ENCODE data around the gene MED27.

Gene MED27

DNA sequence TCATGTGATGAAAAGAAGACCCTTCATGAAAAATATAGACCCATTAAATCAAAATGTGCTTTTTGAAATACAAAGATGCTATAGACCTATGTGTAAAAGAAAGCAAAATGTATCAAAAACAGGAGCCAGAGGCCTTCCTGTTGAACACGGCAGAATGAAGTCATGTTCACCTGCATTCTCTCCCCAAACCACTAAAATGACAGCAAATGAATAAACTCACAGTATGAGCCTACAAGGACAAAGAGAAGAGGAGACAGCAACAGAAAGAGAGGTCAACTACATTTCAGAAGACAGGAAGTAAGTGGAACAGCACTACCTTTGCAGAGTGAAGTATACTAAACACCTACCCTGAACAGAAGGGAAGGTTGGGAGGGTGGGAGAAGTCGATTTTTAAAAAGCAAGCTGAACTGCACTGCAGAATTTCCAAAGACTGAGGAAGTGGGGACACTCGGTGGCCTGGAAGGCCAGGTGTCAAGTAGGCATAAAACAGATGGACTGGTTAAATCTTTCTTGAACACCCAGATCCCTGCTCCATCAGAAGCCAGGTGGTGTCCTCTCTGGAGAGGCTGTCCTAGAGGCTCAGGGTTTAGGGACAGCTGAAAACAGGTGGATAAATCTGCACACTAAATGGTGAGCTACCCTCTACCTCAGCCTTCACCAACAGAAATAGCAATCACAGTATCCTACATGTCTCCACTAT, 48.9 kb downstream of the MED27 start:
- H3K4me3 ChIP-seq (replicated peaks in 1 of 2; ENCODE audit: low read depth in 2 of 2, low read length in 2 of 2) = no peak overlapping the region
- TF ChIP-seq, protein P1, sequence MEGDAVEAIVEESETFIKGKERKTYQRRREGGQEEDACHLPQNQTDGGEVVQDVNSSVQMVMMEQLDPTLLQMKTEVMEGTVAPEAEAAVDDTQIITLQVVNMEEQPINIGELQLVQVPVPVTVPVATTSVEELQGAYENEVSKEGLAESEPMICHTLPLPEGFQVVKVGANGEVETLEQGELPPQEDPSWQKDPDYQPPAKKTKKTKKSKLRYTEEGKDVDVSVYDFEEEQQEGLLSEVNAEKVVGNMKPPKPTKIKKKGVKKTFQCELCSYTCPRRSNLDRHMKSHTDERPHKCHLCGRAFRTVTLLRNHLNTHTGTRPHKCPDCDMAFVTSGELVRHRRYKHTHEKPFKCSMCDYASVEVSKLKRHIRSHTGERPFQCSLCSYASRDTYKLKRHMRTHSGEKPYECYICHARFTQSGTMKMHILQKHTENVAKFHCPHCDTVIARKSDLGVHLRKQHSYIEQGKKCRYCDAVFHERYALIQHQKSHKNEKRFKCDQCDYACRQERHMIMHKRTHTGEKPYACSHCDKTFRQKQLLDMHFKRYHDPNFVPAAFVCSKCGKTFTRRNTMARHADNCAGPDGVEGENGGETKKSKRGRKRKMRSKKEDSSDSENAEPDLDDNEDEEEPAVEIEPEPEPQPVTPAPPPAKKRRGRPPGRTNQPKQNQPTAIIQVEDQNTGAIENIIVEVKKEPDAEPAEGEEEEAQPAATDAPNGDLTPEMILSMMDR (IDR thresholded peaks at IDR 0.05; ENCODE audit: low read depth, low read length) = no peak
- DNase-seq (ENCODE audit: low read depth in 2 of 2) = no peak

DNA sequence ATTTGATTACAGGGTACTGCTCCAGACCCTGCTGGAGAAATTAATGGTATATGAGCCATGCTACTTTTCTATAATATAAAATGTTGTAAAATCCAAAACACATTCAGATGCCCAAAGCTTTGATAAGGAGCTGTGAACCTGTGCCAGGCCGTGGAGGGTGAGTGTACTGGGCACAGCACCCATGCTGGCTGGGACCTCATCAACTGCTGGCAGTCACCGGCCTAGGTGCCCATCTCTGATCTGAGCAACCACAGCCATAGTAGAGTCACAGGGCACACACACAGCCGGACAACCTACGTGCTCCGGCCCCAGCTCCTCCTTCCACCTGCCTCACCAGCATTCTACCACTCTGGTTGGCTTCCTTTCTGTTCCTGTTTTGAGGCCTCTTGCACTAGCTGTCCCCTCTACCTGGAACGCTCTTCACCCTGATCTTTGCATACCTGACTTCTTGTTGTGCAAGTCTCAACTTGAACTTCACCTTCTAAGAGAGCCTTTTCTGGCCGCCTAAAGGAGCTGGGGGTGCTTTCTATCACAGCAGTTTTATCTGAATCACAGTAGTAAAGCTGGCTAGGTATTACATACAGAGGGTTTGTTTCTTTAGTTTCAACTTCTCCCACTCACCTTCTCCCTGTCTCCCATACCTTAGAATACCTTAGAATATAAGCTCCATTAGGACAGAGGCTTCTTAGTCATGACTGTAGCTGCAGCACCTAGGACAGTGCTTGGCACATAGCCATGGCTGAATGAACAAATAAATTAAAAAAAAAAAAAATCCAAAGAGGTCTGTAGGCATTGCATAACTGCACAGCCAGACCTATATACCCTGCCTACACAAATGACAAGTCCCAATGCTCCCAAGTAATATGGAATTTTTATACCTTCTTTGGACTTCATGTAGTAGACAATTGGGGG, 51.7 kb downstream of the MED27 start:
- DNase-seq (ENCODE audit: low read depth in 2 of 2) = peak; percentile 33 to 35
- no peak overlapping the region for H3K4me3 ChIP-seq (replicated peaks in 1 of 2; ENCODE audit: low read depth in 2 of 2, low read length in 2 of 2)
- TF ChIP-seq, protein P1 (IDR thresholded peaks at IDR 0.05; ENCODE audit: low read depth, low read length) = no peak

DNA sequence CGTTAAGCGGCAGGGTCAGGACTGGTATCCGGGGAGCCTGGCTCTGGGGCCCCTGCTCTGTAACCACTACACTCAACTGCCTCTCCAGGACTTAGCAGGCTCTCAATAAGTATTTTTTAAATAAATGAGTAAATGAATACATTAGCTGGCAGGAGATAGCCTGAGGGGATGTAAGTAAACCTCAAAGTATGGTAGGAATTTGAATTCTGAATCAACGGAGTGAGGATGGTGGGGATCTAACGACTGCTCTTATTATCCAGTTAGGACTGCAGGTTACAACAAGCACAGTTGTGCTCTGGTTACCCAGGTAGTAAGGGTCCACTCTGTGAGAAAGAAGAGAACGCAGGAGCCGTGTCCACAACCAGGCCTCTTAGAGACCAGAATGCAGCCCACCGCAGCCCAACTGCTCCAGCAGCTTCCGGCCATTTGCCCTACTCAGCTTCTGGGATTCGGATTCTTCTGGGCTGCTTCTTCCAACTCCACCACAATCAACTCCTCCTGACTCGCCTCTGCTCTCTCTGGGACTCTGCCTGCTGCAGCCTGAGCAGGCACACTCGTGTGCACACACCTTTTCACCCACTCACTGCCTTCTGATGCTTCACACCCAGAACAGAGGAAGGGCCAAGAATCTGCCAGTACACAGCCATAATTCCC, 52.6 kb downstream of the MED27 start:
- DNase-seq (ENCODE audit: low read depth in 2 of 2) = peak; percentile 33 to 36
- TF ChIP-seq, protein P1 (IDR thresholded peaks at IDR 0.05; ENCODE audit: low read depth, low read length) = no peak
- H3K4me3 ChIP-seq (replicated peaks in 1 of 2; ENCODE audit: low read depth in 2 of 2, low read length in 2 of 2) = no peak overlapping the region

DNA sequence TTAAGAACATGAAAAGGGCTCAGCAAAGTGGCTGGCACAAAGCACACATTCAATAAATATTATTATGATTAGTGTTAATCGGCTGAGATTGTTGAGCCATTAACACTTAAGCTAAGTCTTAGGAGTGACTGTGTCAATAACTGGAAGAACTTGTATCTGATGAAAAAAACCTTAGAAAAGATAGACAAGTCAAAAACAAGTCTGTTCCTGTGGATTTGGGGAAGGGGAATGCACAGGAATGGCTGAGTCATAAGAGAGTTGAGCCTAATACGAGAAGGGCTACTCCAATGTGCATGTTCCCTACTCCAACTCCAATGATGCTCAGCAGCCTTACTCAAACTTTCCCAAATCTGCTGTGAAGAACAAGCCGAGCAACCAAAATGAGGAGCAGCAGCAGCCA, 53.9 kb downstream of the MED27 start:
- no peak for DNase-seq (ENCODE audit: low read depth in 2 of 2)
- H3K4me3 ChIP-seq (replicated peaks in 1 of 2; ENCODE audit: low read depth in 2 of 2, low read length in 2 of 2) = no peak overlapping the region
- TF ChIP-seq, protein P1 (IDR thresholded peaks at IDR 0.05; ENCODE audit: low read depth, low read length) = no peak

DNA sequence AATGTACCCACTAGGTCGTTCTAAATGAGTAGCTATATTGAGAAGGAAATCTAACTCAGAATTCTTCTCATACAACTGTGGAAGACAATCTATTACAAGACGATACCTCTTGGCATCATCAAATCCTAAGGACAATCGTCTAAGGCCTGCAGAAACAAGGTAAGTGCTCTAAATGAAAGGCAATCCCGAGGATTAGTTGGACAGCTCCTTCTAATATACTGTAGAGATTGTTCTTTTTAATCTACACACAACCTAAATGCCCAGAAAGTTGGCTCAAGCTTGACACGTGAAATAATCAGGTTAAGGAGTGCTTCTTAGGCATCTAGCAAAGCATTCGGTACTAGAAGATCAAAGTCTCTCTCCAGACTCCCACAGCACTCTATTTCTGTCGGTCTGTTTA, 55.1 kb downstream of the MED27 start:
- TF ChIP-seq, protein P1 (IDR thresholded peaks at IDR 0.05; ENCODE audit: low read depth, low read length) = no peak
- no peak for DNase-seq (ENCODE audit: low read depth in 2 of 2)
- no peak overlapping the region for H3K4me3 ChIP-seq (replicated peaks in 1 of 2; ENCODE audit: low read depth in 2 of 2, low read length in 2 of 2)

DNA sequence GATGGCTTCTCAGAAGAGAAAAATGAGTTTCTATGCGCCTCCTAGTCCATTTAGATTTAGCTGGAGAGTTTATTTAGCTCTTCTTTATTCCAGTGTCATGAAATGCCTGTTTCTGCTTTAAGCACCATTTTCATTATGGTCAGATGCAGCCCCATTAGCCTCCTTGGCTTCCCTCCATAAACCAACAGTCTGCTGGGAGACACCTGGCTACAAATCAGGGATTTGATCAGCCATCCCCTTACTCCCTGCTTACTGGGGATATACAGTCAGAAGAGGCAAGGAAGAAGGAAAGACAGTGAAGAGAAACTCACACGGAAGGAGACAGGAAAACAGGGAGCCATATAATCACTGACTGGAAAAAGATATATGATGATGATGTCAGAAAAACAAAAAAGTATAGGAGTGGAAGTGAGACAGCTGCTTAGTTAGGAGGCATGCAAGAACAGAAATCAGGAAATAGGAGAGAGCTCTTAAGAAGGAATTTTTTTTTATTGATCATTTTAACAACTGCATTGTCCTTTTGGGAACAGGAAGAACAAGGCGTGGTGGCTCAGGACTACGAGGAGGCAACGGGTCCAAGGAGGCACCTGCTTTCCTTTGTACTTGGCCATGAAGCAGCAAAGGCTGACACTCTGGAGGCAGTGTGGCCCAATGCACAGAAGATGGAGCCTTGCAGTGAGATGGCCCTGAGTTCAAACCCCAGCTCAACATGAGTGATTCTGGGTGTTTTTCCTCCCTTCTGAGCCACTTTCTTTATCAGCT, 56.1 kb downstream of the MED27 start:
- DNase-seq (ENCODE audit: low read depth in 2 of 2) = no peak
- no peak overlapping the region for H3K4me3 ChIP-seq (replicated peaks in 1 of 2; ENCODE audit: low read depth in 2 of 2, low read length in 2 of 2)

More for the DNA sequence above, 56.1 kb downstream of the MED27 start:
- TF ChIP-seq, protein P1 (IDR thresholded peaks at IDR 0.05; ENCODE audit: low read depth, low read length) = no peak
